DMS153 treated with DMSO at 0.1 percent for 48 hours (cell line): ENCODE measurements around the gene CBS.
"Not testable (repeated sequence)": the region's sequence is repeated elsewhere in the genome, so short reads cannot be mapped to it uniquely, and the experiment has no call there.

Experiments used
- DNase-seq: peaks from one replicate; lab custom pipeline; 2025; ENCODE audit not compliant: unreplicated experiment; lab: John Stamatoyannopoulos, UW

The CBS gene

DNA sequence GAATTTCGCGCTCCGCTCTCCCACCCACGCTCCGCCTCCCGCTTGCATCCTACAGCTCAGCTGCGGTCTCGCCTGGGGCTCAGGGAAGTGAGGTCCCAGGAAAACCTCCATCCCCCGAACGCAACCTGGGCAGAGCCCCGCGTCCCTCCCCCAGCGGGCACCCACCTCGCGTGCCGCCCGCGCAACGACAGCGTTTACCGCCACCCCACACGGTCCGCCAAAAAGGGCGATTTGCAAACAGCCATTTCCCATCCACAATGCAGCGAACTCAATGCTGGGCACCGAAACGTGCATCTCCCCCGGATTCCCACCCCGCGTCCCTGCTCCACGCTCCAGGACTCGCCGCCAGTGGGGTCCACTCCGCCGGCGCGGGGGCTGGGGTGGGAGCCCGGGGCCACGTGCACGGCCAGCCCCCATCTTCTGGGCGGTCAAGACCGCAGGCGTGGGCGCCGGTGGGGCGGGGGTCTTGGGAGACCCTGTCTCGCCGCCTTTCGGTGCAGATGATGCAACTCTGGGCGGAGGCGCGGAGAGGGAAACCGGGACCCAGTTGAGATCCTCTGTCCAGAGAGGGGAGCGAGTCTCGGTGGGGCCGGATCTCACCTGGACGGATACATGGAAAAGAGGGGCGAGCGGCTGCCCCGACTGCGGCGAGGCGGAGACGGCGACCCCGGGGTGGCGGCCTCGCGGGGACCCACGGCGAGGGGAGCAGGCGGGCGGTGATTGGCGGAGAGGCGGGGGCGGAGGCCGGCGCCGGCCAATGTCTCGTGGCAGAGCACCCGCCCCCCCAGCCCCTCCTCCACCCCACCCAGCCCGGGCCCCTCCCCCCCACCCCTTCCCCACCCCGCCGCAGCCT is at the start of gene CBS:
Gene CBS (minus strand): TSS at position 666 of the 853 bp plus-strand sequence. CDS start 3,642 bp downstream, outside the sequence.
- not testable (repeated sequence) for DNase-seq

DNA sequence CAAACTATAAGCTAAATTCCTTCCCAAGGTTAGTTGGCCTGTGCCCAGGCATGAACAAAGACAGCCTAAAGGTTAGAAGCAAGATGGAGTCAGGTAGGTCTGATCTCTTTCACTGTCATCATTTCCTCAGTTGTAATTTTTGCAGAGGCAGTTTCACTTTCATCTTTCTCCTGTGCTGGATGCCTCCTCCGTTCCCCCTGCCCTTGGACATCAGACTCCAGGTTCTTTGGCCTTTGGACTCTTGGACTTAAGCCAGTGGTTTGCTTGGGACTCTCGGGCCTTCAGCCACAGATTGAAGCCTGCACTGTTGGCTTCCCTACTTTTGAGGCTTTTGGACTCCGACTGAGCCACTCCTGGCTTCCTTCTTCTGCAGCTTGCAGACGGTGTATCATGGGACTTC is 40.3 kb upstream of the CBS start:
- not testable (repeated sequence) for DNase-seq

DNA sequence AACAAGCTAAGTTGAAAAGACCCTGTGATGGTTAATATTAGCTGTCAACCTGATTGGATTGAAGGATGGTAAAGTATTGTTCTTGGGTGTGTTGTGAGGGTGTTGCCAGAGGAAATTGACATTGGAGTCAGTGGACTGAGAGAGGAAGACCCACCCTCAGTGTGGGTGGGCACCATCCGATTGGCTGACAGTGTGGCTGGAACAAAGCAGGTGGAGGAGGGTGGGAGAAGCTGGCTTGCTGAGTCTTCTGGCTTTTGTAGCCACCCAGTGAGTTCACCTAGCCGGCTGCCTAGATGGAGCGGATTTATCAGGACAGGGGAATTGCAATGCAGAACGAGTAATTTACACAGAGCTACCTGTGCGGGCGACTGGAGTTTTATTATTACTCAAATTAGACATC is 38.8 kb upstream of the CBS start:
- not testable (repeated sequence) for DNase-seq

DNA sequence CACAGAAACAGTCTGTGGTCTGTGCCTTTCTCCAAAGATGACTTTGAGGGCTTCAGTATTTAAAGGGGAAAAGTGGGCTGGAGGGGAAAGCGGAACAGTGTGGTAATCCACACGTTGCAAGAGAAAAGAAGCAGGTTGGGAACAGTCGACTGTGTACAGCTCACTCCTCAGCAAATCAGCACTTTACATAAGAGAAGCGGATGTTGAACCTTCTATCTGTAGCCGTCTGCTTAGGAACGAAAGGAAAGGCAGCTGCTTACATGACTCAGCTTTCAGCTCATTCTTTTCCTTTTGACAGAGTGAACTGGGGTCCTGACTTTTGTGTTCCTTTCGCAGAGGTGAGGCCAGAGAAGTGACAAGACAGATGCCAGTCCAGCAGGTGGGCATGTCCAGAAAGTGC is 33.4 kb upstream of the CBS start:
- not testable (repeated sequence) for DNase-seq

DNA sequence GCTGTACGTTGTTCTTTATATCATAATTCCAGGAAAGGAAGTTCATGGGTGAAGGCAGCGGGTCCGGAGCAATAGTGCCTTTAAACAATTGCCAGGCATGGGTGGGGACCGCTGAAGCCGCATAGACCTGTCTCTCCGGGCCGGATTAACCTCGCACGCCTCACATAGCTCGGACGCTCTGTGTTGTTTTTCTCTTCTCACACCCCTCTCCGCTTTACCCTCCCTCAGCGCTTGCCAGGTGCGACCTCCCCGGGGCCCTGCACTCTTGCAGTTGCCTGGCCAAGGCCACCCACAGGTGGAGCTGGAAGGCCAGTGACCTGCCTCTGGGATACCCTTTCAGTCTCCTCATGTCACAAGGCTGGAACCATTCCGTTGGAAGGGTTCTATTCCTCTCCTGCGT is 32.5 kb upstream of the CBS start:
- DNase-seq, result not testable (repeated sequence)

DNA sequence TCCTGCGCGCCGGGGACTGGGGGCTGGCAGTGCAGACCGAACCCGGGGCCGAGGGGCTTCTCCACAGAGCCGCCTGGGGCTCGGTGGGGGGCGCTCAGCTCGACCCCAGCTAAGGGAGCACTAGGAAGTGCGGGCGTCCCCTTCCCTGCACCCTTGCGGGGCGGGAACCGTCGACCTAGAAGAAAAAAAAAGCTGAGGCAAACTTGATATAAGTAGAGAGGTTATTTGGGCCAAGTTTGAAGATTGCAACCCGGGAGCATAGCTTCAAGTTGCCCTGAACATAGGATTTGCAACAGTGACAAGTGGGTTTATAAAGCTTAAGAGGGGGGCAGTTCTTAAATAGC is 32.1 kb upstream of the CBS start:
- not testable (repeated sequence) for DNase-seq

DNA sequence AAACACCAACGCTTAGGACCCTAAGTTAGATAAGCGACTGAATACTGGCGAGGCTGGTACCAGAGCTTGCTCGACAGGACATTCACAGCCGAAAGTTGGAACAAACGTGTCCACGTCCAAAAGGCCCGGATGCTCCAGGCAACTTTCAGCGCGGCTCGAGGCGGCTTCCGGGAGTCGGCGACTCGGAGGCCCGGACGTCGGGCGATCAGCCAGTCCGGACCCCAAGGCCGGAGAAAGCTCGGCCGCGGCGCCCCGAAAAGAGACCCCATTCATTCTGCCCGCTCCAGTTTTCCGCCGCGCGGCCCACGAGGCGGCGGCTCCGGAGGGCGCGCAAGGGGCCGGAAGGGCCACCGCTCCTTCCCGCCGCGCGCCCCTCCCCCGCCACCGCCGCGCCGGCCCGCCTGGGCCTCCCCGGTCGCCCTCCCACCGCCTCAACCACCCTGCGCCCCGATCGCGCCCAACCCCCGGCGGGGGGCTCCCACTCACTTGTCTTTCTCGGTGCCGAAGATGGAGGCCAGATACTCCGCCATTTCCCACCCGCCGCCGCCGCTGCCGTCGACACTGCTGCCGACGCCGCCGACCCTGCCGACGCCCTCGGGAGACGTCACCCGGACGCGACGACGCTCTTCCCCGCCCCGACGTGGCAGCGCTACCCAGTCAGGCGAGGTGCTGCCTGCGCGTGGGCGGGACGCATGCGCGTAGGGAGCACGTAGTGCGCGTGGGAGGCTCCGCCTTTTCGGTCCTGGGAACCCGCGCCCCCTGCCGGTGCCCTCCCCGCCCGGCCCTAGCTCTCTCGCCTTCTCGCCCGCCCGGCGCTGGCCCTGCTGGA is 31.5 kb upstream of the CBS start, which contains the start of gene U2AF1:
Gene U2AF1 (minus strand): TSS at position 606 of the 829 bp plus-strand sequence. CDS start 76 bp downstream, at position 530.
- not testable (repeated sequence) for DNase-seq

DNA sequence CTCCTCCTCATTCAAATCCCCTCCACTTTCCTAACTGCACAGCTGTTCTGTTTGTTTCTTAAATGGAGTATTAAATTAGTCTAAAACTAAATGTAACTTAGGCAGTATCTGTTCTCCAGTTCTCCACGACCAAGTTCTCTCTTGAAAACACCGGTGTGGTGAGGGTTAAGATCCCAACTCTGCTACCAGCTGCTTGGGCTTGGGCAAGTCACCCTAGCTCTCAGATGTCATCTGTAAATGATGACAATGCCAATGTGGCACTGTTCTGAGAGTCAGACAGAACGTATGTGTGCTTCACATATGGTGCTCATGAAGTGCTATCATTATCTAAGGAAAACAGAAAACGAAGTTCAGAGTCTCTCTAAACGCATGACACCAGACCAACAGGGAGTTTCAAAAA is 29.0 kb upstream of the CBS start:
- not testable (repeated sequence) for DNase-seq

DNA sequence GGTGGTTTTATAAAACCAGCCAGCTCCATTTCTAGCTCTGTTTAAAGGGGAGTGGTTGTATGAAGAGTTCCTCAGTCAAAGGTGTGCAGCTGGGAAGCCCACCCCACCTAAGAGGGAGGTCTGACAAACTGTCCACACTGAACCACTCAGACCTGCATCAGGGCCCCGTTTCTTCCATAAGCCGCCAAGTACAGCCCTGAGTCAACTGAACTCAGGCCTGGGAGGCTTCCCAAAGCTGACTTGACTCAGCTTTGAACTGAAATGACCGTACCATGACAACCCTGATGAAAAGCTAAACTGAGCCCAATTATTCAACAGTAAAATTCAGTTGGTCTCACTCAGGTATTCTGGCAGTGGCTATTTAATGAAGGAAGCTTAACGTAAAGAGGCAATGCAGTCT is 26.6 kb upstream of the CBS start:
- not testable (repeated sequence) for DNase-seq

DNA sequence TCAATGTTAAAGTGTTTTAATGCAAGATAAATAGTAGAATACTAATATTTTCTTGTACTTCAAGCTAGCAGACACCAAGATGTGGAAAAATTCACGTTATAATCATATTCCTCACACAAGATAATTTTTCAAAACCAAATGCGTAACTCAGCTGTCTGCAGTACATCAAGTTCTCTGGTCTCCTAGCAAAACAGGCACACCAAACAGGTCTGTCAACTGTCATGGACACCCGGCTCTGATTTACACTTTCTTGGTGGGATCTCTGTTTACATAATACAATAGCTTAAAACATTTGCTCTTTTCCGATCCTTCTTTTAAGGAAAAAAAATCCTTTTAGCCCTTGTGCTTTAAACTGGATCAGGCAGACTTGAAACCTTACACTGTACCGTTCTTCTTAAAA is 26.0 kb upstream of the CBS start:
- DNase-seq, result not testable (repeated sequence)

DNA sequence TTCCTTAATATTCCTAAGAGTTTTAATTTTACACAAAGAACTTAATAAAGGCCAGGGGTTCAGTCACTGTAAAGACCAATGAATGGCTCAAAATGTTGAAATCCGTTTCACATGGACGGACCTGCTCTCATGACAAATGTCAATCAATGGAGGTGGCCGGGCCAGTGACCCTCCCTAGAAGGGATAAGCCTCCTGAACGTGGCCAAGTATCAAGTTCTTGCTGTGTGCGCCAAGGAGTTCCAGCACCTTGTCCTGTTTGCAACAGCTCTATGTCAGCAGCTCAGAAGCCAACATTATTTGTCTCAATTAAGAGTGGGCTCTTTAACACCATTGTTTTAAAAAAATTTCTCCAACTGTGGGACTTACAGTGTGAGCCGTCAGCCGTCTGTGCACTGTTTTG is 25.4 kb upstream of the CBS start:
- DNase-seq, result not testable (repeated sequence)

DNA sequence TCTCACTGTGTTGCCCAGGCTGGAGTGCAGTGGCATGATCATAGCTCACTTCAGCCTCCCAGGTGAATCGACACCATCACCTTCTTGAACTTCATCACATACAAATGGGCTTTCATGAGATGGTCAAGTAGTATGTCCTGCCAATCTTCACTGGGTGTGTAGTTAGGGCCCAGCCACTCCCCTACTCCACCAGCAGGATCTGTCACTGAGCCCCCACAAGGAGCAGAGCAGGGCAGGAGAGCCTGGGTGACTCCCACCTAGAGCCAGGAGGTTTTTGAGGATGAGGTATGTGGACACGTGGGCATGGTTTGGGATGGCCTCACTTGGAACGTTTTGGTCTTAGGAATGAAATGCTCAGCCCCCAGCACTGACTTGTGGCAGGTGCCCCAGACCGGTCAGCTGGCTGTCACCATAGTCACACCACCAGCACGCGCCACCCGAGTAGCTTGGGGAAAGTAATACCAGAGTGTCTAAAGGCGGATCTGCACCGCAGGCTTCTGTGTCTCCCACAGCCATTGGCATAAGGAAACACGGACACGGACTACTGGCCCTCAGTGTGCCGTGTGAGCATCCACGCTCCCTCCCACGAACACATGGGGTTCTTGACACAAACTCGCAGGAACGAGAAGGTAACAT is 16.5 kb upstream of the CBS start:
- DNase-seq, result not testable (repeated sequence)

DNA sequence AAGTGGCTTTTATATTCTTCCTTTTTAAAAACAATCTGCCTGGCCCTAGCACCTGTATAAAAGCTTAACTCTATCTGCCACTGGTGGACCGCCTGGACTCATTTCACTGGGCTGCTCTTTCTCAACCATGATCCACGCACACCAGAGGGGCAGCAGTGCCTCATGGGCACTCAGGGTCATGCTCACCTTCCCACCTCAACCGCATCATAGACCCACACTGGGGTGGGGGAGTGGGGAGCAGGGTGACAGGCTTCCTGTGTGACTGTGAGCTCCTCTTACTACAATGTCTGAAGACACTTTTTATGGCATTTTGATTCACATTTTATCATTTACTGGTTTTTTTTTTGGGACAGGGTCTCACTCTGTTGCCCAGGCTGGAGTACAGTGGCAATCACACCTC is 15.3 kb upstream of the CBS start:
- DNase-seq, result not testable (repeated sequence)

DNA sequence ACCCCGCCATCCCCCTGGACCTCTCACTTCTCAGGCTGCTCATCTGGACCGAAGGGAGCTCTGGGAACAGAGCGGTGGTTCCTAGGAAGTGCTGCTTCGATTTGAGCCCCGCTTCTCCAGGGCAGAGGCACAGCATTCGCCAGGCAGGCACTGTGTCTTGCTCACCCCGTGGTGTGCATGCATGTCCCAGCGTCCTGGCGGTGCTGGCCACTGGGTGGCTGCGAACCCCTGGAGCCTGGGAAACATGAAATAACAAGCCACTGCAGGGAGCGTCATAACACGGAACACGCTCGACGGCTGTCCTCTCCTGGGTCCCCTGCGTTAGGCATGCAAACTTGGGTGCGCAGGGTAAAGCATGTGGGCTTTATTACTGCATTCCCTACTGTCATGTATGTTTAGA is 13.8 kb upstream of the CBS start:
- DNase-seq, result not testable (repeated sequence)

DNA sequence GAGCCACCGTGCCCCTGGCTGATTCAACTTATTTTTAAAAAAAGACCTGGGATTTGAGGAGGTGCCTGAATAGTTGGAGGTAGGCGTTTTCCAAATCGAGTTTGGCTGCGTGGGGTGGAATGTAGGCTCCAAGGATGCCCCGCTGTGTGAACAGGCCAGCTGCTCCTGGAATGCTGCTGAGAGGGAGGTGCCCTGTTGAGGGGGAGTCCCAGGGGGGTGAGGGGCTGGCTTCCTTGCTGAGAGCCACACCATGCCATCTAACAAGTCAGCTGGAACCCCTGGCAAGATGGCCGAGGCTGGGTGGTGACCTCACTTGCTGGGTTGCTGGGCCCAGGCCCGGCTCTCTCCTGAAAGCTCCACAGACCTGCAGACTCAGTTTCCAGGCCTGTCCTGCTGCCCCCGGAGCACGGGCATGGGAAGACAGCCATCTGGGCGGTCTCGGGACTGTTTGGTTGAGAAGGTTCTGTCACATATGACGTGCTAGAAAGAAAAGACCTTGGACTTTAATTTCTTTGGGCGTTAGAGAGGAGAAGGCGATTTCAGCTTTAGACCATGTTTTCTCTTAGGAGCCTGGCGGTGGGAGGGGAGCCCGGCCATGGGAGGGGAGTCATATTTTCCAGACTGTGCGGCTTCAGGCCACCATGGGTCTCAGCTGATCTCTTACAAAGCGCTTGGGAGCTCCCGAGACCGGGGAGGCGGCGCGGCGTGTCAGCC is 7.1 kb upstream of the CBS start:
- not testable (repeated sequence) for DNase-seq

DNA sequence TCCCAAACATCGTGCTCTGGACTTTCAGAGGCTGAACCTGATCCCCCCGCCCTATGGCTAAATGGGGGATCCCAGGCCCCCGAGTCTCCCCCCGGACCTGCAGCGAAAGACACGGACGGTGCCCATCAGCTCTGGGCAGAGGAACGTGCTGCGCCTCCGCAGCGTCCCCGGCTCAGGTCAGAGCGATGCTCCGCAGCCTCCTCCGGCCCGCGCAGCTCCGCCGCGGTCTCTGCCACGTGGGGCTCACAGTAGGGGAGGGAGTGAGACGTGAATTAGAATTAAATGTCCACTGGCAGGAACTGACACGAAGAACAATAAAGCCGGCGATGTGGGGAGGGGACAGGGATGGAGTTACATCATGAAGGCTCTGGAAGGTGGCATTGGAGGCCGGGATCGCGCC is 1.0 kb upstream of the CBS start:
- DNase-seq, result not testable (repeated sequence)

DNA sequence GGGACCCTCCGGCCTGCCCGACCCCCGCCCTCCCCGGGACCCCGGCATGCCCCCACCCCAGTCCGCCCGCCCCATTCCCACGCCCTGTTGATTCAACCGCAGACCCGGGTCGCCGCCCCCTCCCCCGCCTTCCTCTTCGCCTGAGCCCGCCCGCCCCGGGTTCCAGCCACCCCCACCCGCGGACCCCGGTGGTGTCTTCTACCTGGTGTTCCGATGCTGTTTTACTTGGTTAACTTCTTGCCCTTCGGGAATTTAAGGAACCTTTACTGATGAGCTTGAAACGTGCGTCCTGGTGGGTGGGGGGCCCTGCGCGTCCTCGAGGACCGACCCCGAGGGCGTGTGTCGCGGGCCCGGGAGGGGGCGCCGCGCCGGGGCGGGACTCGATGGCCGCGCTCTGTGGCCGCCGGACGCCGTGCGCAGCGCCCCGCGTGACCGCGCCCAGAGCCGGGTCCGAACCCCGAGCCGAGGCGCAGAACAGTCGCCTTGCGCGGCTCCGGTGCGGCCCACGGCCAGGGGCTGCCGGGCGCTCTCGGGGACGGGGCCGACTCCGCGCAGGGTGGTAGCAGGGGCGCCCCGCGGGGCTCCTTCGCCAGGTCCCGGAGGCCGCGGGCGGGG is 495 bp upstream of the CBS start:
- DNase-seq, result not testable (repeated sequence)

DNA sequence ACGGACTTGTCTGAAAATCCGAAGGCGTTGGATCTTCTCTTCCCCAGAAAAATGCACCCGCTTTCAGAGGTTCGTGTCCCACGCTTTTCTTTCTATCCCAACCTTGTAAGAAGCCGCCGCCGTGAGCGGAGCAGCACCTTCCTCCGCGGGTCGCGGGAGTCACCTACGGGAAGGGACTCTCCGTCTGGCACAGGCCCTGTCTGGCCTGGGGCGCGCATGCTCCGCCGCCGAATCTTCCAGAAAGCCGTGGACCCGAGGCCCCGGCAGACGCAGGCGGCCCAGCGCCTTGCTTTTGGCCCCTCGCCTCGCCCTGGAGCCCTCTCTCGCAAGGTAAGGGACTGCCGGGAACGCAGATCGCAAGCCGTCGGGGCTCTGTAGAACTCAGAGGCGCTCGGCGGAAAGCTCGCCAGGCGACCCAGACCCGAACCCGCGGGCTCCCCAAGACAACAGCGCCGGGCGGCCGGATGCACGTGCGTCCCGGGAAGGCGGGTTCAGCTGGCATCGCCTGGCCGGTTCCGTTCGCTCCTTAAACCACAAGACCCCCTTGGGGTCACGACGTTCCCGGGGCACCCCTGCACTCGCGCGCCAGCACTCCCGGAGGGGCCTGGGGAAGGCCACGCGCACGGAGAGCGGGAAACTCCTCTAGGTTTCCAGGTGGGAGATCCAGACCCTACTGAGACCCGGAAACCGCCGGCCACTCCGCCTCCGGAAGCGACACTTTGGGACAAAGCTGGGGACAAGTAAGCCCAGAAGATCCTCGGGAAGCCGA is 1.1 kb downstream of the CBS start:
- not testable (repeated sequence) for DNase-seq

DNA sequence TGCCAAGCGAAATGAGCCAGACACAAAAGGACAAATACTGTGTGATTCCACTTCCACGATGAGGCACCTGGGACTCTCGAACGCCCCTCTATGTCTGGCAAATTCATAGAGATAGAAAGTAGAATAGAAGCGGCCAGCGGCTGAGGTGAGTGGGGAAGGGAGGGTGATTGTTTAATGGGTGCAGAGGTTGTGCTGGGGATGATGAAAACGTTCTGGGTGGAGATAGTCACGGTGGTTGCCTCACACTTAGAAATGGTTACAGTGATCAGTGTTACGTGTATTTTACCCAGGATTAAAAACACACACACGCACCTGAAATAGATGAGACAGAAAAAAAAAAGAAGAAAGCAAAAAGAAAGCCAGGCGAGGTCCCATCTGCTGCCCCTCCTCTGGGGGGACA is 2.9 kb downstream of the CBS start:
- DNase-seq, result not testable (repeated sequence)

DNA sequence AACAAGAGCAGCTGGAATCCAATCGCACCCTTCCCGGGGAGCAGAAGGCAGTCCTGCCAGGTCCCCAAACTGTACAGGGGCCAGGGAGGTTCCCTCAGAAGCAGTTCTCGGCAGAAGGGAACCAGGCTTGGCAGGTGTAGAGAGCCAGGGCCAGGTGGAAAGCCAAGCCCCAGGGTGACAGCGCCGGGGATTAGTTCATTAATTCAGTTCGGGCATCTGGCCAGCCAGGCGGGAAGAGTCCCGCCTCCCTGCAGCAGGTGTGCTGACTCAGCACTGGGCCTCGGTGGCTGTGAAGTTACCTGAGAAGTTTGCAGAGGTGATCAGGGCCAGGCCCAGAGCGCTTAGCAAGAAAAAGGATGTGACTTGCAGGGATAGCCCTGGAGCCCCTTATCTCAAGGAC is 6.0 kb downstream of the CBS start:
- not testable (repeated sequence) for DNase-seq
